Posterior vena cava (tissue), 2 donors: ENCODE results near the gene PRDX1. TPM values are rescaled to one million over a fixed set of nuclear protein-coding genes. Genes with fewer than 3 reads are reported as not detected.
"Not testable (repeated sequence)": the region's sequence is repeated elsewhere in the genome, so short reads cannot be mapped to it uniquely, and the experiment has no call there.

Experiments used
- DNase-seq: peaks from one replicate; pipeline ENCODE4 v3.0.0-alpha.2; 2020; ENCODE audit warnings: low spot score
- intact Hi-C, 2 donors: fragments of 100-400 bp; cut with DNase I; formaldehyde crosslinking; loops; one replicate each; pipeline versions ENCODE4 v1.14.1 to v1.14.2; 2022 to 2023
- total RNA-seq, 2 donors: library from RNA; stranded (reverse); fragmentation: NEBNext Ultra II Directional; extraction: Animal tissue kit (Norgen Biotek cat#: 25700); gene quantifications; one replicate each; pipeline ENCODE4 v1.2.1, GENCODE V29; 2021
- donor health status: DM: yes; HTN: yes; CAD: no.
- donor health status: DM: yes; HTN: yes; CAD: no.

Gene PRDX1
- total RNA-seq, 2 donors from 2014 or later: 255 to 329 TPM

- intact Hi-C loops: no loop called here
- DNase-seq: peak; percentile 87
These were observed 22.1 kb upstream of the PRDX1 start for GRCh38 chr1:45543581-45544417.

DNA sequence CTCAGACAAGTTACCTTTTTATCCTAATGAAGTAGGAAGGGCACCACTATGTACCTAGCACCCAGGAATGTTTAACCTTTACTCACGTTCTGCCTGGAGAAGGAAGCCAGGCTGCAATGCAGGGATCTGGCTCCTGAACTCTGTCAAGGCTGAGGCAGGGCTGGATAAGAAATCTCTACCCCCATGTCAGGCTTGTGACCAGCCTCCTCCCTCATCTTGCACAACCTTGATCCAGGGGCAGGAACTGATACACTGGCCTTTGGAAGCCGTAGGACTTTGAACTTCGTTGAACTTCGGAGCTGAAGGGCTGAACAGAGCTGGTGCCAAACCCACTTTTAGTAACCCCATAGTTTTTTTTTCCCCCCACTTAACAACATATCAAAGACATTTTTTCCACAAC is 20.9 kb upstream of the PRDX1 start:
- DNase-seq: peak; percentile 18
- intact Hi-C loops: no loop called here

- intact Hi-C loops: no loop called here
- DNase-seq: no peak
These were observed 19.5 kb upstream of the PRDX1 start for GRCh38 chr1:45541193-45541592.

GRCh38 chr1:45536886-45537285 is 15.2 kb upstream of the PRDX1 start:
- intact Hi-C loops: loop anchor here in 1 of 2 donors (10.0 kb wide), 1 partner anchor 1672 kb away; no protein-coding TSS in a partner anchor

DNA sequence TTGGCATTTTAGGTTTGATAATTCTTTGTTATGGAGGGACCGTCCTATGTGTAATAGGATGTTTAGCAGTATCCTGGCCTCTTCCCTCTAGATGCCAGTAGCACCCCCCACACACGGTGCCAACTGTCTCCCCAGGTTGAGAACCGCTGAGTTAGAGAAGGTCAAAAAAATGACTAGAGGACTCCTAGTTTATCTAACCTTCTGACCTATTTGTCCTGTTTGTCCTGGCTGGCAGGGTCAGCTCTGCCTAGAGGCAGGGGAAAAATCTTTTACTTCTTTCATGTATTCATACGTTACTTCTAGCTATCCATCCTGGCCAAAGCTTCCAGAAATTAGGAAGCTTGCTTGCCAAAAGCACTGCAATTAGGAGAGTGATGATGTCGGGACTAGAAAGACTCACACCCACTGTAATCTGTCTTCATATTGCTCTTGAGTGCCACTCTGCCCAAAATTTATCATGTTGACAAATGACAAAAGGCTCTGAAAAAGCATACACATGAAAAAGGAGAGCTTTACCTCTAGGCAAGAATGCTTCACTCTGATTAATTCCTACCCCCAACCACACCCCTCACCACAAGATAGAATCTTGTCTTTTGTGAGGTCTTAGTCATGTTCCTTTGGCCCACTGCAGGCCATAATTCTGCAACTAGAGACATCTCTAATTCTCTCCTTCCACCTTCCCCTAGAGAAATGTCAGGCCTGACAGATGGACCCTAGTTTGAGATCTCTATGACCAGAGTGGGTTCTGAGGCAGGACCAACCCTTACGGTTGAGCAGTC is 14.5 kb upstream of the PRDX1 start:
- intact Hi-C loops: loop anchor here in 1 of 2 donors (10.0 kb wide), 1 partner anchor 1671 kb away; no protein-coding TSS in a partner anchor
- no peak for DNase-seq

More at GRCh38 chr1:45536886-45537285, 15.2 kb upstream of the PRDX1 start:
- DNase-seq: no peak

GRCh38 chr1:45531873-45532272 is 10.2 kb upstream of the PRDX1 start:
- DNase-seq: no peak
- intact Hi-C loops: loop anchor here in 1 of 2 donors (10.0 kb wide), 1 partner anchor 1667 kb away; no protein-coding TSS in a partner anchor

- intact Hi-C loops: loop anchor here in 1 of 2 donors (10.0 kb wide), 1 partner anchor 1666 kb away; no protein-coding TSS in a partner anchor
- no peak for DNase-seq
These were observed 9.0 kb upstream of the PRDX1 start for GRCh38 chr1:45530632-45531135.

GRCh38 chr1:45526135-45526644 is 4.5 kb upstream of the PRDX1 start:
- intact Hi-C loops: no loop called here
- DNase-seq: no peak

GRCh38 chr1:45523975-45524374 is 2.3 kb upstream of the PRDX1 start:
- intact Hi-C loops: loop anchor here in 1 of 2 donors (5.0 kb wide), 1 partner anchor 43 kb away; no protein-coding TSS in a partner anchor
- not testable (repeated sequence) for DNase-seq

- DNase-seq: not testable (repeated sequence)
- intact Hi-C loops: loop anchor here in 1 of 2 donors (5.0 kb wide), 1 partner anchor 44 kb away; no protein-coding TSS in a partner anchor
These were observed 1.8 kb upstream of the PRDX1 start for GRCh38 chr1:45523516-45523915.

DNA sequence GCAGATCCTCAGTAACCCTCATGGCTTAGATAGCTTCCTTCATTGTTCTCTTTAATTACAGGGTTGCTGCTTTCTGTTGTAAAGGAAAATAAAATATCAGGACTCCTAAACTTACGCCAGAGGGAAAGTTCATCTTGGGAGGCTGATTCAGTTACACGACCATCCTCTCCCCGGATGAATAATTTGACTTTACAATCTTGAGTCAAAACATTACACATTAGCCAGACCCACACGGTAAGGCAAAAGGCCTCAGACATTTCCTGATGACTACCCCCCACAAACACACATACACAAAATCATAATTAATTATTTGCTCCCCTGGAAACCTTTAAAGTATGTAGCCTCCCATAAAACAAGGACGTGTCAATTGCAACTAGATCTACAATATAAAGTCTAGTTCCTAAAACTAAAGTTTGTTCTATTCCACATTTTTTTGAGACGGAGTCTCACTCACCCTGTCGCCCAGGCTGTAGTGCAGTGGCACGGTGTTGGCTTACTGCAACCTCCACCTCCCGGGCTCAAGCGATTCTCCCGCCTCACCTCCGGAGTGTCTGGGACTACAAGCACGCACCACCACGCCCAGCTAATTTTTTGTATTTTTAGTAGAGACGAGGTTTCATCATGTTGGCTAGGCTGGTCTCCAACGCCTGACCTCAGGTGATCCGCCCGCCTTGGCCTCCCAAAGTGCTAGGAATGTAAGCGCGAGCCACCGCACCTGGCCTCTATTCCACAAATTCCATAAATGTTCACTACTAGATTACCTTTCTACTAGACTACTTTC is 830 bp upstream of the PRDX1 start:
- no peak for DNase-seq
- intact Hi-C loops: loop anchor here in 1 of 2 donors (5.0 kb wide), 1 partner anchor 45 kb away; no protein-coding TSS in a partner anchor

DNA sequence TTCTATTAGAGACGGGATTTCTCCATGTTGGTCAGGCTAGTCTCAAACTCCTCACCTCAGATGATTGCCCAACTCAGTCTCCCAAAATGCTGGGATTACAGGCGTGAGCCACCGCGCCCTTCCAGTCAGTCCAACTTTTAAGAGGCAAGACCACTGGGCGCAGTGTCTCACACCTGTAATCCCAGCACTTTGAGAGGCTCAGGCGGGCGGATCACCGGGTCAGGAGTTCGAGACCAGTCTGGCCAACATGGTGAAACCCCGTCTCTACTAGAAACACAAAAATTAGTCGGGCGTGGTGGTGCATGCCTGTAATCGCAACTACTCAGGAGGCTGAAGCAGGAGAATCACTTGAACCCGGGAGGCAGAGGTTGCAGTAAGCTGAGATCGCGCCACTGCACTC is 1.9 kb downstream of the PRDX1 start:
- intact Hi-C loops: loop anchor here (5.0 to 10.0 kb wide), 2 partner anchors 48 to 1175 kb away; no protein-coding TSS in a partner anchor
- DNase-seq: not testable (repeated sequence)

DNA sequence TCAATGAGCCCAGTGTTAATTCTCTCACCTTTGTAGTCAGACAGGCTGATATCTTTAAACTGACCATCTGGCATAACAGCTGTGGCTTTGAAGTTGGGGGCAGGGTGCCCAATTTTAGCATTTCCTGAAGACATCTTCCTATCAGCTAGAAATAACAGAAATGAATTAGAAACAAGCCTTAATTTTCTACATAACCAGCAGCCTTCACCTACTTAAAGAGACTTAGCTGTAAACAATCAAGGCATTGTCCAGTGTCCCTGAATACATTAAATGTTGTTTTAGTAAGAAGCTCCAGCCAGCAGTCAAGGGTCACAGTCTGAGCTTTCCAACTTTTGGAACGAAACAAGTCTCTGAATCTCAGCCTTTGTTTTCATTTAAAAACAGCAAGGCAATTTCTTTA is 2.8 kb downstream of the PRDX1 start:
- intact Hi-C loops: loop anchor here in 1 of 2 donors (5.0 to 10.0 kb wide), 2 partner anchors 48 to 1176 kb away; no protein-coding TSS in a partner anchor
- no peak for DNase-seq

DNA sequence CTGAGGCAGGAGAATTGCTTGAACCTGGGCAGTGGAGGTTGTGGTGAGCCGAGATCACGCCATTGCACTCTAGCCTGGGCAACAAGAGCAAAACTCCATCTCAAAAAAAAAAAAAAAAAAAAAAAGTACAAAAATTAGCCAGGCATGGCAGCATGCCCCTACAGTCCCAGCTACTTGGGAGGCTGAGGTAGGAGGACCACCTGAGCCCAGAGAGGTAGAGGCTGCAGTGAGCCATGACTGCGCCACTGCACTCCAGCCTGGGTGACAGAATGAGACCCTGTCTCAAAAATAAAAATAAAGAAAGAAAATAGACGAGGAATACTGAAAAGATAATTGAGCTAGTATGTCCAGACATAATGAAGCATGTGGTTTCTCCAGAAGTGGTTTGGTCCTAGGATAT is 3.3 kb downstream of the PRDX1 start:
- DNase-seq: not testable (repeated sequence)
- intact Hi-C loops: loop anchor here in 1 of 2 donors (5.0 to 10.0 kb wide), 2 partner anchors 49 to 1176 kb away; no protein-coding TSS in a partner anchor

DNA sequence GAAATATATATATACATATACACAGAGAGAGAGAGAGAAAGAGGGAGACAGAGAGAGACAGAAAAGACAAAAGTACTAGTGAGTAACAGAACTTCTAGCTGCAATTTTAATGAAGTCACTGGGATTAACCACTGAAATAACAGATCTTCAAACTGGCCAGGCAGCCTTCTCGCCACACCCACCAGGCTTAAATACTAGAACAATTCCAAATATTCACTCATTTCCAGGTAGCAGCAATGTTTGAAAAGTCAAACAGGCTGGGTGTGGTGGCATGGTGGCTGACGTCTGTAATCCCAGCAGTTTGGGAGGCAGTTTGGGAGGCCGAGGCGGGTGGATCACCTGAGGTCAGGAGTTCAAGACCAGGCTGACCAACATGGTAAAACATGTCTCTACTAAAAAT is 5.2 kb downstream of the PRDX1 start:
- DNase-seq: no peak
- intact Hi-C loops: loop anchor here in 1 of 2 donors (5.0 to 10.0 kb wide), 2 partner anchors 51 to 1178 kb away; no protein-coding TSS in a partner anchor

GRCh38 chr1:45516036-45516435 is 5.6 kb downstream of the PRDX1 start:
- no peak for DNase-seq
- intact Hi-C loops: loop anchor here in 1 of 2 donors (5.0 to 10.0 kb wide), 2 partner anchors 51 to 1179 kb away; no protein-coding TSS in a partner anchor

DNA sequence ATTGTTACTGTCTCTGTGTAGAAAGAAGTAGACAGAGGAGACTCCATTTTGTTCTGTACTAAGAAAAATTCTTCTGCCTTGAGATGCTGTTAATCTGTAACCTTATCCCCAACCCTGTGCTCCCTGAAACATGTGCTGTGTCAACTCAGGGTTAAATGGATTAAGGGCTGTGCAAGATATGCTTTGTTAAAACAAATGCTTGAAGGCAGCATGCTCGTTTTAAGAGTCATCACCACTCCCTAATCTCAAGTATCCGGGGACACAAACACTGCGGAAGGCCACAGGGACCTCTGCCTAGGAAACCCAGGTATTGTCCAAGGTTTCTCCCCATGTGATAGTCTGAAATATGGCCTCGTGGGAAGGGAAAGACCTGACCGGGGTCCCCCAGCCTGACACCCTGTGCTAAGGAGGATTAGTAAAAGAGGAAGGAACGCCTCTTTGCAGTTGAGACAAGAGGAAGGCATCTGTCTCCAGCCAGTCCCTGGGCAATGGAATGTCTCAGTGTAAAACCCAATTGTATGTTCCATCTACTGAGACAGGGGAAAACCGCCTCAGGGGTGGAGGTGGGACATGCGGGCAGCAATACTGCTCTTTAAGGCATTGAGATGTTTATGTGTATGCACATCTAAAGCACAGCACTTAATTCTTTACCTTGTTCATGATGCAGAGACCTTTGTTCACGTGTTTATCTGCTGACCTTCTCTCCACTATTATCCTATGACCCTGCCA is 8.0 kb downstream of the PRDX1 start:
- intact Hi-C loops: loop anchor here in 1 of 2 donors (10.0 kb wide), 1 partner anchor 1181 kb away; no protein-coding TSS in a partner anchor
- not testable (repeated sequence) for DNase-seq
